Measurements from ENCODE around the gene LIMS2. TPM values are rescaled to one million over a fixed set of nuclear protein-coding genes. Genes with fewer than 3 reads are reported as not detected.
A peak's percentile ranks its signal among the peaks of the same experiment; 100 is the strongest.

The LIMS2 gene
- total RNA-seq, 4 donors from 2014 or later, result 9.7 to 97.3 (median 22.4) TPM

GRCh38 chr2:127705391-127706065 is 30.2 kb upstream of the LIMS2 start:
- TF ChIP-seq CTCF (IDR thresholded peaks at IDR 0.05), result no peak
- ATAC-seq (ENCODE audit: low FRiP score) (no peak), DNase-seq (ENCODE audit: low spot score) (no peak)

DNA sequence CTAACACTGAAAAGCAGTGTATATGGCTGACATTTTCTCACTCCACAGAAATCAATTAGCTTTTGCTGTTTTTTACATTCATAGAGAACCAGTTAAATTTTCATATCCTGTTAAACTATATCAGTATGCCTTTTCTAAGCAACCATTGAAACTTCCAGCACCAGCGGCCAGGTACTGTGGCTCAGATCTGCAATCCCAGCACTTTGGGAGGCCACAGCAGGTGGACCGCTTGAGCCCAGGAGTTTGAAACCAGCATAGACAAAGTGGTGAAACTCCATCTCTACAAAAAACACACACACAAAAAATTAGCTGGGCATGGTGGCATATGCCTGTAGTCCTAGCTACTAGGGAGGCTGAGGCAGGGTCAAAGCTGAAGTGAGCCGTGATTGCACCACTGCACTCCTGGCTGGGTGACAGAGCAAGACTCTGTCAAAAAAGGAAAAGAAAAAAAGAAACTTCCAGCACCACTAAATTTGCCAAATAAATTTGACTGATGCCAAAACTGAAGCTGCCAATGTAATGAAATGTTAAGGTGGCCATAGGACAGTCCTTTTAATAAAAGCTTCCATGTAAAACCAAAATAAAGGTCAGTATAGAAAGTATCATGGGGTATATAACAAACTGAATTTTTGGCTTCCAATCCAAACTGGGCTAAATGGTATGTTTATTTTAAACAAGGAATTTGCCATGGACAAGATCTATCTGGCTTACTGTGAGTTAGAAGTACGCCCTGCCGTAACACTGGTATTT is 29.5 kb upstream of the LIMS2 start:
- no peak for TF ChIP-seq CTCF (IDR thresholded peaks at IDR 0.05)
- ATAC-seq (ENCODE audit: low FRiP score) (no peak), DNase-seq (ENCODE audit: low spot score) (no peak)

GRCh38 chr2:127703282-127703681 is 28.0 kb upstream of the LIMS2 start:
- no peak for DNase-seq (ENCODE audit: low spot score)
- no peak for ATAC-seq (ENCODE audit: low FRiP score)
- TF ChIP-seq CTCF (IDR thresholded peaks at IDR 0.05), result no peak

- no peak for ATAC-seq (ENCODE audit: low FRiP score)
These were observed 27.2 kb upstream of the LIMS2 start for GRCh38 chr2:127702395-127703009.

GRCh38 chr2:127701651-127702394 is 26.5 kb upstream of the LIMS2 start:
- DNase-seq (ENCODE audit: low spot score) (no peak), ATAC-seq (ENCODE audit: low FRiP score) (peak; percentile 86)
- peak in 1 of 3 donors; percentile 39 for TF ChIP-seq CTCF (IDR thresholded peaks at IDR 0.05)

More at GRCh38 chr2:127702395-127703009, 27.2 kb upstream of the LIMS2 start:
- TF ChIP-seq CTCF (IDR thresholded peaks at IDR 0.05), result no peak
- no peak for DNase-seq (ENCODE audit: low spot score)

GRCh38 chr2:127701193-127701650 is 25.9 kb upstream of the LIMS2 start, which contains the start of gene SFT2D3:
TSS of gene SFT2D3 (plus strand) at chr2:127701497. CDS start at chr2:127701529, 32 bp downstream.
- ATAC-seq (ENCODE audit: low FRiP score) (peak; percentile 92), DNase-seq (ENCODE audit: low spot score) (peak; percentile 51)
- TF ChIP-seq CTCF (IDR thresholded peaks at IDR 0.05), result no peak
